ENCODE measurements around the gene KDM2A.

The KDM2A gene

DNA sequence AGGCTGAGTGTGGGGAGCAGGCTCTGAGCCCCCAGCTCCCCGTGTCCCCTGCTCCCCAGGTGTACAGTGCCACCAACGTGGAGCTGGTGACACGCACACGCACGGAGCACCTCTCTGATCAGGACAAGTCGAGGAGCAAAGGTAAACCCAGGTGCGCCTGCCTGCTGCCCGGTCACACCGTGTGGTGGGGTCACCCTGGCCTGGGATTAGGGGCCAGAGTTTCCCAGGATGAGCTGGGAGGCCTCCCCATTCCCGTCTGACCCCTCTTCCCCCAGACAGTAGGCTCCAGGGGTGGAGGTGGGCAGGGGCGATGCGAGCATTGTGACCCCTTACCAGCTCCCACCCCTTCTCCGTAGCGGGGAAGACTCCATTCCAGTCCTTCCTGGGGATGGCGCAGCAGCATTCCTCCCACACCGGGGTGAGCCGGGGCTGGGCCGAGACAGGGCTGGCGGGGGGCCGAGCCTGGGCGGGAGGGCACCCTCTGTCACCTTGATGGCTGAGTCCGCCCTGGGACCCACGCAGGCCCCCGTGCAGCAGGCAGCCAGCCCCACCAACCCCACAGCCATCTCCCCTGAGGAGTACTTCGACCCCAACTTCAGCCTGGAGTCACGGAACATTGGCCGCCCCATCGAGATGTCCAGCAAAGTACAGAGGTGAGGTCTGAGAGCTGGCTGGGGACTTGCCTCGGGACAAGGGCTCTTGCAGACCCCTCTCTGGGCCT lies 180.6 kb downstream of the KDM2A start:
- no peak for DNase-seq (ENCODE audit: low read depth in 1 of 2, low spot score in 1 of 2)
- Histone ChIP-seq H3K4me3 (replicated peaks; ENCODE audit: insufficient read depth, low read length) (no peak overlapping the region), H3K27ac (replicated peaks) (no peak overlapping the region), H3K27me3 (ENCODE audit: insufficient read depth, poor library complexity, severe bottlenecking) (no peaks in the 10 kb centered on the region)
- TF ChIP-seq POLR2AphosphoS5 (IDR thresholded peaks at IDR 0.05; ENCODE audit: low read depth) (peak; percentile 16), CTCF (IDR thresholded peaks at IDR 0.05; ENCODE audit: insufficient read depth, low read length) (no peak)

DNA sequence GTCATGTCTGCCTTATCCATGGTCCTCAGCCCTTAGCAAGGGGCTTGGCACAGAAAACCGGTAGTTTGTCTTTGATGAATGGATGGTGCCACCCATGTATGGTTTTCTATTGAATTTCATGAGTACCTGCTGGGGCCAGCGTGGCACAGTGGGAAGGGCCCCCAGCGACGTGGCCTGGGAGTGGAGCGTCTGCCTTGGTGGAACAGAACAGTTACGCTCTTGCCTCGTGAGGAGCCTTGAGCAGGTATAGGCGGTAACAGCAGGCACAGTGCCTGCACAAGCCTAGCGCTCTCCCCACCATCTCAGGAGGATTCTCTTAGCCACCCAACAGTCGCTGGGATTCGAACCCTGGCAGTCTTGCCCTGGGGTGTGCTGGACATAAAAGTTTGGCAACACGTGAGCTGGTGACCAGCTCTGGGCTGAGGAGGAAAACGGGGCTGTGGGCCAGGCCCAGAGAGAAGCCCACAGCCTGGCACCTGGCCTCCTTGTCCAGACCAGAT lies 181.2 kb downstream of the KDM2A start:
- Histone ChIP-seq H3K27ac (replicated peaks) (no peak overlapping the region), H3K4me3 (replicated peaks; ENCODE audit: insufficient read depth, low read length) (no peak overlapping the region), H3K27me3 (ENCODE audit: insufficient read depth, poor library complexity, severe bottlenecking) (no peaks in the 10 kb centered on the region)
- TF ChIP-seq POLR2AphosphoS5 (IDR thresholded peaks at IDR 0.05; ENCODE audit: low read depth), result no peak
- no peak for TF ChIP-seq REST (IDR thresholded peaks at IDR 0.05; ENCODE audit: insufficient replicate concordance, low read depth)
- TF ChIP-seq CTCF (IDR thresholded peaks at IDR 0.05; ENCODE audit: insufficient read depth, low read length), result no peak
- no peak for TF ChIP-seq SPI1 (IDR thresholded peaks at IDR 0.05; ENCODE audit: borderline replicate concordance, low read depth)
- TF ChIP-seq GABPA (IDR thresholded peaks at IDR 0.05; ENCODE audit: low read depth), result no peak
- DNase-seq (ENCODE audit: low read depth in 1 of 2, low spot score in 1 of 2), result no peak

GRCh38 chr11:67300756-67301312 lies 181.8 kb downstream of the KDM2A start:
- Histone ChIP-seq H3K27ac (replicated peaks) (no peak overlapping the region), H3K4me3 (replicated peaks; ENCODE audit: insufficient read depth, low read length) (no peak overlapping the region), H3K27me3 (ENCODE audit: insufficient read depth, poor library complexity, severe bottlenecking) (no peaks in the 10 kb centered on the region)
- peak; percentile 41; the same call in 1 of the 2 replicates for TF ChIP-seq POLR2AphosphoS5 (IDR thresholded peaks at IDR 0.05; ENCODE audit: low read depth)
- TF ChIP-seq GABPA (IDR thresholded peaks at IDR 0.05; ENCODE audit: low read depth), result no peak
- DNase-seq (ENCODE audit: low read depth in 1 of 2, low spot score in 1 of 2), result no peak

GRCh38 chr11:67301313-67301921 lies 182.4 kb downstream of the KDM2A start:
- DNase-seq (ENCODE audit: low read depth in 1 of 2, low spot score in 1 of 2), result no peak
- no peaks in the 10 kb centered on the region for H3K27me3 ChIP-seq (ENCODE audit: insufficient read depth, poor library complexity, severe bottlenecking)
- H3K4me3 ChIP-seq (replicated peaks; ENCODE audit: insufficient read depth, low read length), result no peak overlapping the region
- no peak for TF ChIP-seq SPI1 (IDR thresholded peaks at IDR 0.05; ENCODE audit: borderline replicate concordance, low read depth)
- 0 out of 2 replicates have a peak, but pooled peaks have one; percentile 2 for TF ChIP-seq POLR2AphosphoS5 (IDR thresholded peaks at IDR 0.05; ENCODE audit: low read depth)
- TF ChIP-seq CTCF (IDR thresholded peaks at IDR 0.05; ENCODE audit: insufficient read depth, low read length), result no peak
- no peak for TF ChIP-seq GABPA (IDR thresholded peaks at IDR 0.05; ENCODE audit: low read depth)
- H3K27ac ChIP-seq (replicated peaks), result peak overlapping the region; percentile 79

All from HL-60 (cell line).